GM18951 (cell line): ENCODE data around the gene PROK1.

Source experiments
- POLR2A ChIP-seq: IDR thresholded peaks from 4 replicates; pipeline ENCODE4 v1.6.1; 2011; ENCODE audit warnings: mild to moderate bottlenecking; ENCODE audit not compliant: insufficient read length, insufficient read depth; ENCODE audit errors: extremely low read depth
- in situ Hi-C: fragments of 300-500 bp; cut with MboI; formaldehyde crosslinking; loops from one replicate; pipeline ENCODE4 v1.12.0; 2022; ENCODE audit warnings: low sequenced_read_pairs, mixed read lengths, inconsistent platforms; ENCODE audit not compliant: unreplicated experiment

Gene PROK1

DNA sequence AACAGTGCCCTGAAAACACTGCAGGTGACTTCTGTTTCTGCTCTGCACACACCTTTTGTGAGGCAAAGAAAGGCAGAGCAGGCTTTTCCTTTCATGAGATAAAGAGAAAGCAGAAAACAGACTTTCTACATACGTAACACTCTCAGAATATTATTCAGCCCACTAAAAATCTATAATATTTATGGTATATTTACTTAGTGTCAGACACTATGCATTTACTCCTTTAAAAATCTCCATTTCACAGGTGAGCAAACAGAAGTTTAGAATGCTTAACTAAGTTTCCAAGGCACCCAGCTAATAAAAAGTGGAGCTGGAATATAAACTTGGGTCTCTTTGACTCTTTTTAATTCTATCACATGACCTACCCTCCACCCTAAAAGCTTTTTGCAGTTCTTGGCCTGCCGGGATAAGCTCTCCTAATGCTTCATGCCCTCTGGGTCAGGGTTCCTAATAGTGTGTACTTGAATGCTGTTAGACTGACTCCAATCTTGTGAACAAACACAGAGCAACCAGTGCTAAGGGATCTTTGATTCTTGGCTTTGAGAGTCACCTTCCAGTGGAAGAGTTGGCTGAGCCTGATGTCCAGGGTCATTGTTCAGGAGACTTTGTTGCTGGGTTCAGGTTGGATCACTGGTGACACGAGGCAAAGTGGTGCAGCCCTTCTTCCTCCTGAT, 27.2 kb downstream of the PROK1 start:
- in situ Hi-C loops, result no loop called here
- no peak for TF ChIP-seq POLR2A

DNA sequence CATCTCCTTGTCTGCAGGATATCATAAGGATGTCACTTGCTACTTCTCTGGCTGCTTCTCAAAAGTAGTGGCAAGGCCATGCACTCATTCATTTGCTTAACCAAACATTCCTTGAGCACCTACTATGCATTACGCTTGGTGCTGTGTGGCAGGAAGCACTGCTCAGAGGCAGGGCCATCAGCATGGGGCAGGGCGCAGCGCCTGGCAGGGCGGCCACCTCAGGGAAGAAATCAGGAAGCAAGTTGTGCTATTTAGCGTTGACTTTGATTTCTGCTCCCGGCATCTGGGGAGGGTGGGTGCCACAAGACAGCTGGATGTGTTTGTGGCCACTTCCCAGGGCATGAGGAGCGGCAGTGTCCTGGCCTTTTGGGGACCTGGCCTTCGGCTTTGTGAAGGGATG, 27.9 kb downstream of the PROK1 start:
- in situ Hi-C loops, result no loop called here
- TF ChIP-seq POLR2A, result no peak

DNA sequence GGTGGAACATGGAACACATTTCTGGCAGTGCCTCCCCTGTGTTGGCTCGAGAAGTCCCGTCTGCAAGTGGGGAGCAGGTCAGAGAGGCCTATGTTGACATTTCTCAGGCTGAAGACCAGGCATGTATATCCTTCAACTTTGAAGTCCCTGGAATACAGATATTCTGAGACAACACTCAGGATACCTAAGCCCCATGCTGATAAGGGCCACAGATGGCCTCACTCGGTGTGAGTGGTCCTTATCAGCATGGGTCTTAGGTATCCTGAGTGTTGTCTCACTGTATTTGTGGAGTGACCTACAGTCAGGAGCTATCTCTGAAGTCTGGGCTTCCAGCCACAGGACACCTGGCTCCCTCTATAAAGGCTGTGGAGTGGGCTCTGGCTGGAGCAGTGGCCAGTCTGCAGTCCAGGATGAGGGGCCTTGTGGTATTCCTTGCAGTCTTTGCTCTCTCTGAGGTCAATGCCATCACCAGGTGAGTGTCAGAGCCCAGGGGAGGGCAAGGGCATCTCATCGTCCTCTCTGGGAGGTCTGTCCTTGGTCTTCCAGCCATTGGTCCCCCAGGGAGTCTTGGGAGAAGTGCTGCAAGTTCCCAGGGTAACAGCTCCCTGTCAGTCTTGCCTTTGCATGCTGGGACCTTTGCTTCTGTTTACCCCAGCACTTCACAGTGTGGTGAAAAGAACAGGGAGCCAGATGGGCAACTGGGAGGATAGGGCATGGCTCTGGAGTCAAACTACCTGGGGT, 29.6 kb downstream of the PROK1 start:
- in situ Hi-C loops, result no loop called here
- TF ChIP-seq POLR2A, result no peak

DNA sequence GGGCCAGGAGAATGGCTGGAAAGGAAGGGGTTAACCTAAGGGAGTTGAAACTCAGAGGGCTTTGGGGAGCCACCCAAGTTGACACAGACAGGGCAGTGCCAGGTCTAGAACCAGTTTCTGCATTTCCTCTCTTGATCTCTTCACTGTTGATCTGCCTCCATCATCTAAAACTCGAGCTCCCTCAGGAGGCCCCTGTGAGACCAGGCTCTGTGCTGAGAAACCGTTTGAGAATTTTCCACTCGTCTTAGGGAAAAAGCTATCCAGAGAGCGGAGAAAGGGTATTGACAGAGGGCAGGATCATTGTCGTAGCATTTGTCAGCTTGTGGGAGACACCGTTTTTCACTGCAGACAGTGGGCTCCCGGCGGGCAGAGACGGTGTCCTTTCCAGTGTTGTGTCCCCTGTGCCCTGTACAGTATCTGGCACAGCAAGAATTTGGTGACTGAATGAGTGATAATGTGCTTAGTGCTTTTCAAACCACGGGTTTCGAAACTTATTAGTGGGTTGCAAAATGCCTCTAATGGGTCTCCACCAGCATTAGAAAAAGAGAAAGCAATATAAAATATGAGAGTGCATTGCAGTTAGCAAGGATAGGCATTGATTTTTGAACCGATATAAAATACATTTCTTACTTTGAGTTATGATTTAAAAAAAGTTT, 31.1 kb downstream of the PROK1 start:
- TF ChIP-seq POLR2A, result no peak
- in situ Hi-C loops, result no loop called here

DNA sequence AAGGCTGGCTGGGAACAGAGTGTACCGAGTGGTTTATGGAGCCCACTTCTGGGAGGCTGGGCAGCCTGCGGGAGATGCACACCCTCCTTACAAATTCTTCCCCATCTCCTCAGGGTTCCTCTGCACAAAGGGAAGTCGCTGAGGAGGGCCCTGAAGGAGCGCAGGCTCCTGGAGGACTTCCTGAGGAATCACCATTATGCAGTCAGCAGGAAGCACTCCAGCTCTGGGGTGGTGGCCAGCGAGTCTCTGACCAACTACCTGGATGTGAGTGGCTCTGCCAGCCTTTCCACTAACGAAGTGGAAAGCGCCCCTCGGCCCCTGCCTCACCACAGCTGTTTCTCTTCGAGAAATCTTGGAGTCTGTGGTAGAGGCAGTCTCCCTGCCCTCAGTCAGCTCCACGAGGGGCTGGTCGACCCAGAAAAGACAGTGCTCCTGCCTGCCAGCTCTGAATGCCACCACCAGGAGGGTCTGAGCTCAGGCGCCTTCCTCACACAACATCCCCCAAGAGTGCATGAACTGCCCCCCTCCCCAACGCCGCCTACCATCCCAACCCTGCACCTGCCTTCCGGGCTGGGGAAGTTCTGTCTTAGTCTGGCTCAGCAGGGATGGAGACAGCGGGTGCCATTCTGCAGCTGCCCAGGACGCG, 31.8 kb downstream of the PROK1 start:
- in situ Hi-C loops, result no loop called here
- no peak for TF ChIP-seq POLR2A

DNA sequence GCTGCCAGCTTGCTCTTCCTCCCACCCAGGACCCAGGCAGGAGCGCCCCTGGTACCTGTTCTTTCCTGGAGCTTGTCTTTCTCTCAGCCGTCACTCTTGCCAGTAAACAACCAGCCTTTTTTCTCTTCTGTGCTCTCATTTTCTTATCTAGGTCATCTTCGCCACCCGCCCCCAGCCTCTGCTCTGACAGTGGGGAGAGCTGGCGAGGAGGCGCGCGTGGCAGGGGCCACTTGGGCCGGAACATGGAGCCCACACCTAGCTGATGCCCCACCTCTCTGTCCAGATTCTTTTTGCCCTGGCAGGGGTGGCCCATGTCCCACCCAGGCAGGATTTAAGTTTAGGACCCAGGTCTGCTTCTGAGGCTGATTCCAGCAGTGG, 32.3 kb downstream of the PROK1 start:
- in situ Hi-C loops, result no loop called here

DNA sequence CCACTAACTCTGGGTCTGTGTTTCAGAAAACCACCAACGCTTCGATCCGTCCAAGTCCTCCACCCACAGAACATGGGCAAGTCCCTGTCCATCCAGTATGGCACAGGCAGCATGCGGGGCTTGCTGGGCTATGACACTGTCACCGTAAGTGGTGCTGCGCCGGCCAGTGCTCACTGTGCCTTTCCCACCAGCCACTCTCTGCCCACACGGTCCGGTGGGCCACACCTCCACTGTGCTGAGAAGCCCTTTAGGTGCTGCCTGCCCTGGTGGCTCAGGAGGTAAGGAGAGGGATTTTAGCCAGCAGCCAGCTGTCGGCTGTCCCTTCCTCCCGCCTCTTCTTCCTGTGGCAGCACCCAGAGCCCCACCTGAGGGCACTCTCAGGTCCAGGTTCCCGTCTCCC, 33.9 kb downstream of the PROK1 start:
- in situ Hi-C loops, result no loop called here
- TF ChIP-seq POLR2A, result no peak

More for the DNA sequence above, 32.3 kb downstream of the PROK1 start:
- no peak for TF ChIP-seq POLR2A

DNA sequence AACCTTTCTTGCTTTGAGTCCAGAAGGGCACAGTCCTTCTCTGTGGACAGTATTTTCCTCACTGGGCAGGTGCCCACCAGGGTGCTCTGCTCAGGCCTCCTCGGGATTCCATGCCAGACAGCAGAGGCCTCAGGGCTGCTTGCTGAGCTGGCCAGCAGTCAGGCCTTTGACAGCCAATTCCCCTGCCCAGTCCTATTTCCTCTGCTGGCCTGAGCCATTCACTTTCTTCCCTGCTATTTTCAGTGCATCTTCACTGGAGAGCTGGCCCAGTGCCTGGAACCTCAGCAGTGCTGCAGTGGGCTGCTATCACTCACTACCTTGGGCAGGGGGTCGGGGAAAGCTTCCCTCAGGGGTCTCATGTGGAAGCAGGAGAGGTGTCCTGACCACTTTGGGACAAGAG, 34.8 kb downstream of the PROK1 start:
- TF ChIP-seq POLR2A, result no peak
- in situ Hi-C loops, result no loop called here

DNA sequence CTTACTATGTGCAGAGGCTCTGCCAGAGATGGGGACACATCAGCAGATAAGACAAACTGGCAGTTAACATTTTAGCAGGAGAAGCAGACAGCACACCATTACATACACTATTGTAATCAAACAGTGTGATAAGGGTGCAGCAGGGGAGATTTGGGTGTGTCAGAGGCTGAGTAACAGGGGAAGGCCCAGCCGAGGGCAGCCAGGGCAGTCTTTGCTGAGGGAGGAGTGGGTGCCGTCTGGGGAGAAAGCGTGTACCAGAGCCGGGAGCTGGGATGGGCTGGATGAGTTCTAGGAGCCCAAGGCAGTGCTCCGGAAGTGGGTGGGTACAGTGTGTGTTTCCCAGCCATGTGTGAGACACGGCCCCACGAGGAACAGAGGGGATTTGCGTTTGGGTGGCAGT, 36.8 kb downstream of the PROK1 start:
- in situ Hi-C loops, result no loop called here
- no peak for TF ChIP-seq POLR2A

DNA sequence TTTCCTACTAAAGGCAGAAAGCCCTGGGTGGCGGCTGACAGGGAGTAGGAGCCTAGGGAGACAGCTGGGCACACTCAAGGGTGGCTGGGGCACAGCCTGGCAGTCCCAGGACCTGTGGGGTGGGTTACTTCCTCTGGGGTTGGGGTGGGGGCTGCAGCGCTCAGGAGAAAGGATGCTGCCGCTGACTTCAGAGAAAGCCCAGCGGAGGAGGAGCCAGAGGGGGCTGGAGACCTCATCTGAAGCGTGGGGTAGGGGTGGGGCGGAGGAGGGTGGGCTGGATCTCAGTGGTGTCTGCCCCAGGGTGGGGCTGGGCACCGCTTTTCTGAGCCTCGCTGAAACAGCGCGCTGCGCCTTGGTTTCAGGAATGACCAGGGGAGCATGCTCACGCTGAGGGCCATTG, 37.2 kb downstream of the PROK1 start:
- TF ChIP-seq POLR2A, result no peak
- in situ Hi-C loops, result no loop called here

DNA sequence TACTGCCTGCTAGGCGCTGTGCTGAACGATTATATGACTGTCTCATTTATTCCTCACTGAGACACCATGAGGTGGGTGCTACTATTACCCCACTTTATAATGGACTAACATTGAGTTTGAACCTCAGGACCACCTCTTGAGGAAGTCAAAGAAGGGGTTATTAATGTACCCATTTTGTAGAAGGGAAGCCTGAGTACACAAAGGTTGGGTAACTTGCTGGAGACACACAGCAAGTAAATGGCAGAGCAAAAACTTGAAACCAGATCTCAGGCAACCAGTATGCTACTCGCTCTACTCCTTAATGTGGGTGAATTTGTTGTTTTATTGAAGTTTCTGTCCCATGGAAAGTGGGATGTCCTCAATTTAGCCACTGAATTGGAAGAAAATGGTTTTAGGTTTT, 37.9 kb downstream of the PROK1 start:
- no peak for TF ChIP-seq POLR2A
- in situ Hi-C loops, result no loop called here

DNA sequence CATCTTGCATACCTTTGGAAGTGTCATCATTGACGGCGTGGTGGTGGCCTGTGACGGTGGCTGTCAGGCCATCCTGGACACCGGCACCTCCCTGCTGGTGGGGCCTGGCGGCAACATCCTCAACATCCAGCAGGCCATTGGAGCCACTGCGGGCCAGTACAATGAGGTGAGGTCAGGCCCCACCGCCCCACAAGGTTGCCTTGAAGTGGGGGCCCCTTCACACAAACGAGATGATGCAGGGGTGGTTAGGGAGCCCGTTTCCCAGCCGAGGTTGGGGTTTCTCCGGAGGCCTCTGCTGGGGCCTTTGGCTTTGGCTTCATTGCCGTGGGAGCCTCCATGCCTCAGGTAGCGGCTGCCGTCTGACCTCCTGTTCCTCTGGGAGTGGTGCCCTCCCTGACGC, 38.5 kb downstream of the PROK1 start:
- no peak for TF ChIP-seq POLR2A
- in situ Hi-C loops, result no loop called here

DNA sequence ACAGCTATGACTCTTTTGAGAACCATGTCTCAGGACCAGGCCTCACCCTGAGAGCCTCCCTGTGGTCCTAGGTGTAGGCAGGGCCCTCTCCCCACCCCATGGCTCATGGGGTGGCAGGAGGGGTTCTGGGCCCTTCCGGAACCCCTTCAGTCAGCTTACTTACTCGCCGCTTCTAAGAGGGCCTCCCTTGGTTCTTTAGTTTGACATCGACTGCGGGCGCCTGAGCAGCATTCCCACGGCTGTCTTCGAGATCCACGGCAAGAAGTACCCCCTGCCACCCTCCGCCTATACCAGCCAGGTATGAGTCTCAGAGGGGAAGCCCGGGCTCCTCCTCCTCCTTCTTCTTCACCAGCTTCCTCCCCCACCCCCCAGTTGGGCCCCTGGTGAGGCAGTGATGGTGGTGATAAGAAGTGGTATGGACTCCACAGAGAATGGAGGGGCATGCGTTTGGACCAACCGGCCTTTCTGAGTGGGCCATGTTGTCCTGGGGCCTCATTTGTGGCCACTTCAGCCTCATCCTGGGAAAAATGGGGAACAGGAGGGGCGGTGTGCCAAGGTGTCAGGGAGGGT, 39.1 kb downstream of the PROK1 start:
- TF ChIP-seq POLR2A, result no peak

More for the DNA sequence above, 39.1 kb downstream of the PROK1 start:
- in situ Hi-C loops, result no loop called here
